HepG2 (cell line): ENCODE results near the gene LIMK2. TPM values are rescaled to one million over a fixed set of nuclear protein-coding genes. Genes with fewer than 3 reads are reported as not detected.

Experiments used
- BRCA1 ChIP-seq: sonication (generic); formaldehyde crosslinking; IDR thresholded peaks from 2 replicates; pipeline ENCODE4 v1.4.0; 2020; ENCODE audit warnings: missing genetic modification reagents
- FOSL2 ChIP-seq: sonication (generic); formaldehyde crosslinking; IDR thresholded peaks from 2 replicates; pipeline ENCODE4 v1.4.0; 2020; ENCODE audit warnings: missing genetic modification reagents
- FOXP1 ChIP-seq, 2 experiments: fragments of 450-650 bp in 1 of 2; IDR thresholded peaks; 2 replicates each; pipeline ENCODE4 v1.6.1; 2017 to 2018; ENCODE audit warnings: antibody characterized with exemption in 1 of 2
- HCFC1 ChIP-seq: fragments of 150-350 bp; IDR thresholded peaks from 2 replicates; pipeline ENCODE4 v1.6.1; 2014; ENCODE audit warnings: low read depth, low read length
- HMGA1 ChIP-seq: sonication (generic); formaldehyde crosslinking; conservative IDR thresholded peaks from 2 replicates; pipeline ENCODE4 v1.4.0; 2020; ENCODE audit warnings: missing genetic modification reagents
- MAX ChIP-seq: IDR thresholded peaks from 2 replicates; pipeline ENCODE4 v1.6.1; 2012; ENCODE audit warnings: inconsistent platforms
- MTERF4 ChIP-seq: sonication (generic); formaldehyde crosslinking; IDR thresholded peaks from 2 replicates; pipeline ENCODE4 v1.8.0; 2023; ENCODE audit warnings: mild to moderate bottlenecking, missing genetic modification reagents
- MXD3 ChIP-seq: IDR thresholded peaks from 2 replicates; pipeline ENCODE4 v1.6.1; 2016; ENCODE audit warnings: mild to moderate bottlenecking, missing biosample characterization, missing genetic modification reagents
- PHF5A ChIP-seq: IDR thresholded peaks from one replicate; pipeline ENCODE4 v1.6.1; 2018; ENCODE audit warnings: low read depth, missing genetic modification reagents; ENCODE audit not compliant: unreplicated experiment
- REPIN1 ChIP-seq: sonication (generic); formaldehyde crosslinking; IDR thresholded peaks from 2 replicates; pipeline ENCODE4 v1.8.0; 2022; ENCODE audit warnings: missing genetic modification reagents, low read depth, mild to moderate bottlenecking, borderline replicate concordance
- RORA ChIP-seq: sonication (generic); formaldehyde crosslinking; IDR thresholded peaks from 2 replicates; pipeline ENCODE4 v1.5.0; 2020; ENCODE audit warnings: mild to moderate bottlenecking, missing genetic modification reagents, moderate library complexity
- ZMYM3 ChIP-seq: sonication (generic); formaldehyde crosslinking; IDR thresholded peaks from 2 replicates; pipeline ENCODE4 v1.5.1; 2020; ENCODE audit warnings: mild to moderate bottlenecking, missing genetic modification reagents
- ZNF235 ChIP-seq: sonication (generic); formaldehyde crosslinking; IDR thresholded peaks from 2 replicates; pipeline ENCODE4 v1.8.1; 2023; ENCODE audit warnings: mild to moderate bottlenecking, missing genetic modification reagents, borderline replicate concordance
- ZNF251 ChIP-seq: sonication (generic); formaldehyde crosslinking; IDR thresholded peaks from 2 replicates; pipeline ENCODE4 v1.9.0; 2021; ENCODE audit warnings: mild to moderate bottlenecking, missing genetic modification reagents
- ZNF318 ChIP-seq: sonication (generic); formaldehyde crosslinking; IDR thresholded peaks from 2 replicates; pipeline ENCODE4 v1.4.0; 2020; ENCODE audit warnings: mild to moderate bottlenecking, missing genetic modification reagents
- ZNF331 ChIP-seq: sonication (generic); formaldehyde crosslinking; IDR thresholded peaks from 2 replicates; pipeline ENCODE4 v1.4.0; 2020; ENCODE audit warnings: missing genetic modification reagents
- ZNF597 ChIP-seq: sonication (generic); formaldehyde crosslinking; IDR thresholded peaks from 2 replicates; pipeline ENCODE4 v1.5.0; 2020; ENCODE audit warnings: missing genetic modification reagents
- ZNF672 ChIP-seq: sonication (generic); formaldehyde crosslinking; IDR thresholded peaks from 2 replicates; pipeline ENCODE4 v1.8.1; 2022; ENCODE audit warnings: missing genetic modification reagents
- ZNF746 ChIP-seq: sonication (generic); formaldehyde crosslinking; IDR thresholded peaks from 2 replicates; pipeline ENCODE4 v1.8.0; 2022; ENCODE audit warnings: mild to moderate bottlenecking, missing genetic modification reagents
- polyA plus RNA-seq, 8 experiments: library from polyadenylated mRNA; depleted of rRNA in 3 of 8; stranded (reverse) in 7 of 8; unstranded in 1 of 8; fragments of >200 nt; fragmentation: Illumina TruSeq in 4 of 8; extraction: Trizol in 4 of 8; gene quantifications; 2 replicates each; pipeline versions ENCODE4 v1.2.1 to v1.2.3, GENCODE V29; 2011 to 2016; ENCODE audit warnings: low read depth in 4 of 8, missing spikeins in 1 of 8, mixed read lengths in 1 of 8; ENCODE audit not compliant: insufficient read depth in 1 of 8
- total RNA-seq, 5 experiments: library from RNA; depleted of rRNA; stranded (reverse); fragments of >200 nt; fragmentation: Illumina TruSeq; extraction: Trizol; gene quantifications; 2 replicates each; pipeline ENCODE4 v1.2.3, GENCODE V29; 2016; ENCODE audit warnings: low read depth in 1 of 5

Gene LIMK2
- total and polyA plus RNA-seq, 2 of the 13 experiments (the other 11 are each of a cell fraction or from before 2014, with no cell fraction given) = 20.9 to 29.8 TPM

GRCh38 chr22:31211862-31212730, at the start of gene LIMK2 (continued):
- TF ChIP-seq ZNF318 (CRISPR knock-in tag) = no peak
- no peak for TF ChIP-seq ZNF597 (CRISPR knock-in tag)
- TF ChIP-seq ZNF235 = no peak
- TF ChIP-seq BRCA1 (CRISPR knock-in tag) = no peak
- TF ChIP-seq ZNF746 (CRISPR knock-in tag) = peak; percentile 50; the same call in 1 of the 2 replicates
- no peak for TF ChIP-seq RORA
- no peak for TF ChIP-seq HCFC1
- TF ChIP-seq MXD3 = peak; percentile 78; the same call in 1 of the 2 replicates
- no peak for TF ChIP-seq ZNF251 (CRISPR knock-in tag)
- no peak for TF ChIP-seq PHF5A (CRISPR knock-in tag)
- peak; percentile 84 for TF ChIP-seq MAX
- TF ChIP-seq FOXP1 (IDR thresholded peaks at IDR 0.05) = no peak
- no peak for TF ChIP-seq FOXP1 (CRISPR knock-in tag; IDR thresholded peaks at IDR 0.05)
- no peak for TF ChIP-seq HMGA1 (CRISPR knock-in tag)
- TF ChIP-seq ZMYM3 (CRISPR knock-in tag) = peak; percentile 54; the same call in 1 of the 2 replicates
- no peak for TF ChIP-seq MTERF4 (CRISPR knock-in tag)
- TF ChIP-seq FOSL2 (CRISPR knock-in tag) = peak; percentile 36
- peak; percentile 50; the same call in 1 of the 2 replicates for TF ChIP-seq ZNF331
- TF ChIP-seq ZNF672 (CRISPR knock-in tag) = peak; percentile 98
- TF ChIP-seq REPIN1 (CRISPR knock-in tag) = 0 out of 2 replicates have a peak, but pooled peaks have one; percentile 26
